Fibroblast of mammary gland (primary cell): ENCODE measurements around the gene ATL3.

Experiments
- DNase-seq: peaks from one replicate; pipeline ENCODE4 v3.0.0-alpha.2; 2010; ENCODE audit warnings: low read depth
- H3K4me3 ChIP-seq: 2 replicates; pipeline ENCODE4 v1.5.1; 2011; ENCODE audit warnings: low read depth, mild to moderate bottlenecking, low read length, moderate library complexity; ENCODE audit not compliant: control insufficient read depth
- TF ChIP-seq, protein P1 (sequence below): conservative IDR thresholded peaks from 2 replicates; pipeline ENCODE4 v1.5.1; 2011; ENCODE audit warnings: low read depth, low read length, inconsistent platforms; ENCODE audit not compliant: control insufficient read depth, insufficient read depth

ATL3 gene

DNA sequence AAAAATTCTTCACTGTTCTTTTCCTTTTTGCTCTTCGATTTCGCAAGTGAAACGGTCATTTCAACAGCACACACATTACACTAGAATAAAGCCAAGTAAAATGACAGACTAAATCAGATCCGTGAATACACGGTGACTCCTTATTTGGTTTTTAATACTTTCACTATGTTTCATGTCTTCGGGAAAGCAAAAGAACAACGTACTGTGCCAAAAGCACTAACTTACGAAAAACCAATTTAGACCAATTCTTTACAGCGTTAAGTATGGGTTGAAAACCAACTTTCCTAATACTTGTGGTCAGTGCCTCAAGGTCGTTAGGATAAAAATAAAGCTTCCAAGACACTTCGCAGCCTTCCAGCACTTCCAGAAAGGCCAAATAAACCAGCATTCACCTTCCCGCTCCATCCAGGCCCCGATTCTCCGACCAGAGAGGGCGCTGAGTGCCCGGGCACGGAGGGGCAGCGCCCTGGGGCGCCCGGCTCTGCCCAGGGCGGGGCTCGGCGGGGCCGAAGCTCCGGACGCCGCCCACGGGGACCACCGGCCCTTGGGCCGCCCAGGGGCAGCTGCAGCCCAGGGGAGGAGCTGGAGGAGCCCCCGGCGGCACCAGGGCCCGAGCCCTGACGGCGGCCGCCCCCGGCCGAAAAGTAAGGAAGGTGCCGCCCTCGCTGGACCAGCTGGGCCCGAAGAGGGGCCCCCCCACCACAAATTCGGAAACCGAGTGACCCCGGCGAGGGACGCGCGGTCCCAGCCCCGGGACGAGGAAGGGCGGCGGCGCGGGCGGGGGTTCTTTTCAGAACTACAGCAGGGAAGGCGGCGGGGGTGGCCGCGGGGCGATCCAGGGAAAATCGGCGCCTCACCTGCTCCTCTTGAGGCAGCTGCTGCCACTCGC is 499 bp downstream of the ATL3 start:
- DNase-seq: peak; percentile 67
- H3K4me3 ChIP-seq: peak overlapping the region; percentile 78
- TF ChIP-seq, protein P1, sequence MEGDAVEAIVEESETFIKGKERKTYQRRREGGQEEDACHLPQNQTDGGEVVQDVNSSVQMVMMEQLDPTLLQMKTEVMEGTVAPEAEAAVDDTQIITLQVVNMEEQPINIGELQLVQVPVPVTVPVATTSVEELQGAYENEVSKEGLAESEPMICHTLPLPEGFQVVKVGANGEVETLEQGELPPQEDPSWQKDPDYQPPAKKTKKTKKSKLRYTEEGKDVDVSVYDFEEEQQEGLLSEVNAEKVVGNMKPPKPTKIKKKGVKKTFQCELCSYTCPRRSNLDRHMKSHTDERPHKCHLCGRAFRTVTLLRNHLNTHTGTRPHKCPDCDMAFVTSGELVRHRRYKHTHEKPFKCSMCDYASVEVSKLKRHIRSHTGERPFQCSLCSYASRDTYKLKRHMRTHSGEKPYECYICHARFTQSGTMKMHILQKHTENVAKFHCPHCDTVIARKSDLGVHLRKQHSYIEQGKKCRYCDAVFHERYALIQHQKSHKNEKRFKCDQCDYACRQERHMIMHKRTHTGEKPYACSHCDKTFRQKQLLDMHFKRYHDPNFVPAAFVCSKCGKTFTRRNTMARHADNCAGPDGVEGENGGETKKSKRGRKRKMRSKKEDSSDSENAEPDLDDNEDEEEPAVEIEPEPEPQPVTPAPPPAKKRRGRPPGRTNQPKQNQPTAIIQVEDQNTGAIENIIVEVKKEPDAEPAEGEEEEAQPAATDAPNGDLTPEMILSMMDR: peak; percentile 21

GRCh38 chr11:63670096-63670432 is 1.1 kb downstream of the ATL3 start:
- peak overlapping the region; percentile 78 for H3K4me3 ChIP-seq
- TF ChIP-seq, protein P1: no peak
- DNase-seq: no peak

GRCh38 chr11:63667995-63668795 is 3.0 kb downstream of the ATL3 start:
- TF ChIP-seq, protein P1: no peak
- DNase-seq: peak; percentile 94

GRCh38 chr11:63666874-63667273 is 4.3 kb downstream of the ATL3 start:
- no peak overlapping the region for H3K4me3 ChIP-seq
- TF ChIP-seq, protein P1: no peak
- DNase-seq: peak; percentile 80

More at GRCh38 chr11:63667995-63668795, 3.0 kb downstream of the ATL3 start:
- peak overlapping the region; percentile 24 for H3K4me3 ChIP-seq

DNA sequence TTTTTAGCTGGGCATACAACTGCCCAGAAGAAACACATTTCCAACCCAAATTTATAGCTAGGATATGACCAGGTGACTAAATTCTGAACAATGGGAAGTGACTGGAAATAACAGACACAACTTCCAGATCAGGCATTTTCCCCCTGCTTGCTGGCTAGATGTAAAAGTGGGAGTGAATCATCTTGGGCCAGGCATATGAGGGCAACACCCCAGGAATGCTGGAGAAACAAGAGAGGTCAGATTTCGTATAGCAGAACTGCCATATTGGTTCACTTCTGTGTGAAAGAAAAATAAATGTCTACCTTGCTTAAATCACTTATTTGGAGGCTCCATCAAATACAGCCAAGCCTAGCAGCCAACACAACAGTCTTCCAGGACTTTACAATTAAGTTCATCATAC is 7.4 kb downstream of the ATL3 start:
- DNase-seq: peak; percentile 79
- H3K4me3 ChIP-seq: no peak overlapping the region
- TF ChIP-seq, protein P1: no peak

DNA sequence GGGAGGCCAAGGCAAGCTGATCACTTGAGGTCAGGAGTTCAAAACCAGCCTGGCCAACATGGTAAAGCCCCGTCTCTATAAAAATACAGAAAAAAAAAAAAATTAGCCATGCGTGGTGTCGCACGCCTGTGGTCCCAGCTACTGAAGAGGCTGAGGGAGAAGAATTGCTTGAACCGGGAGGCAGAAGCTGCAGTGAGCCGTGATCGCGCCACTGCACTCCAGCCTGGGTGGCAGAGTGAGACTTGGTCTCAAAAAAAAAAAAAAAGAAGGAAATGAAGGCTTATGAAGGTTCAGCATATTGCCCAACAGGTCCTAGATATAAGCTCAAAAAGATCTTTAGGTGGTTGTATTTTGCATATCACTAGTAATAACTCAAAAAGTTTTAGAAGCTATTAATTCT is 10.2 kb downstream of the ATL3 start:
- H3K4me3 ChIP-seq: no peak overlapping the region
- no peak for DNase-seq
- TF ChIP-seq, protein P1: no peak
